Transverse colon (tissue), 4 donors: ENCODE measurements around the gene IBTK. TPM values are rescaled to one million over a fixed set of nuclear protein-coding genes. Genes with fewer than 3 reads are reported as not detected.

ENCODE experiments used
- DNase-seq: peaks from one replicate; pipeline ENCODE4 v3.0.0-alpha.2; 2019
- H3K27ac ChIP-seq, 4 donors: fragments of 200-600 bp; sonication (generic); 2 replicates each; pipeline ENCODE4 v1.5.1; 2016 to 2018; ENCODE audit warnings: inconsistent platforms in 4 of 4
- H3K27me3 ChIP-seq: fragments of 200-600 bp; sonication (generic); 2 replicates; pipeline ENCODE4 v1.5.1; 2017; ENCODE audit warnings: inconsistent platforms
- H3K36me3 ChIP-seq, 4 donors: fragments of 200-600 bp; sonication (generic); 2 replicates each; pipeline ENCODE4 v1.5.1; 2017 to 2019; ENCODE audit warnings: inconsistent platforms in 4 of 4
- H3K4me1 ChIP-seq, 4 donors: fragments of 200-600 bp; sonication (generic); 2 replicates each; pipeline ENCODE4 v1.5.1; 2017 to 2020; ENCODE audit warnings: inconsistent platforms in 4 of 4
- H3K4me3 ChIP-seq, 4 donors: fragments of 200-600 bp; sonication (generic); 1 replicate in 1 of 4; 2 replicates in 3 of 4; pipeline versions ENCODE4 v1.5.1 to v1.6.1; 2017 to 2019; ENCODE audit warnings: inconsistent platforms in 4 of 4
- H3K9me3 ChIP-seq, 2 donors: fragments of 200-600 bp; sonication (generic); 2 replicates each; pipeline ENCODE4 v1.5.1; 2017 to 2019; ENCODE audit warnings: inconsistent platforms in 2 of 2
- CTCF ChIP-seq, 5 experiments: fragments of 200-600 bp in 3 of 5; fragments of 450-650 bp in 2 of 5; sonication (generic) in 3 of 5; IDR thresholded peaks; 1 replicate in 2 of 5; 2 replicates in 3 of 5; pipeline ENCODE4 v1.5.1; 2016 to 2017; ENCODE audit warnings: antibody characterized with exemption in 5 of 5, inconsistent platforms in 3 of 5, mild to moderate bottlenecking in 2 of 5, moderate library complexity in 1 of 5
- EP300 ChIP-seq: sonication (generic); formaldehyde crosslinking; IDR thresholded peaks from one replicate; pipeline ENCODE4 v1.6.1; 2017; ENCODE audit warnings: antibody characterized with exemption, low read depth
- POLR2A ChIP-seq: fragments of 450-650 bp; IDR thresholded peaks from one replicate; pipeline ENCODE4 v1.6.1; 2016; ENCODE audit warnings: antibody characterized with exemption, mild to moderate bottlenecking, moderate library complexity
- POLR2AphosphoS5 ChIP-seq, 3 donors: sonication (generic); formaldehyde crosslinking; IDR thresholded peaks; one replicate each; pipeline ENCODE4 v1.6.1; 2016; ENCODE audit warnings: antibody characterized with exemption in 3 of 3
- whole genome bisulfite sequencing, 2 donors: methylation state at CpG; one replicate each; pipeline ENCODE4 v1.1.5; 2018; ENCODE audit warnings: low coverage in 1 of 2; 5-methylcytosine and 5-hydroxymethylcytosine counted together
- in situ Hi-C, 4 donors: fragments of 200-750 bp; cut with MboI; loops; one replicate each; pipeline versions ENCODE4 v1.15.0 to v1.15.1; 2017; ENCODE audit warnings: low sequenced_read_pairs in 3 of 4, low pct_ligation_motif_present in 1 of 4, low pct_unique_long_range_greater_than_20kb in 1 of 4
- intact Hi-C: fragments of 100-400 bp; cut with DNase I; formaldehyde crosslinking; loops from one replicate; pipeline ENCODE4 v1.15.1; 2023; ENCODE audit warnings: low total_unique reads
- total RNA-seq, 4 donors: library from RNA; depleted of rRNA; stranded (reverse); fragments of >200 nt; gene quantifications; one replicate each; pipeline ENCODE4 v1.1.0, GENCODE V29; 2016

Gene IBTK
- total RNA-seq, 4 donors from 2014 or later: 23.6 to 40.5 (median 34.4) TPM

DNA sequence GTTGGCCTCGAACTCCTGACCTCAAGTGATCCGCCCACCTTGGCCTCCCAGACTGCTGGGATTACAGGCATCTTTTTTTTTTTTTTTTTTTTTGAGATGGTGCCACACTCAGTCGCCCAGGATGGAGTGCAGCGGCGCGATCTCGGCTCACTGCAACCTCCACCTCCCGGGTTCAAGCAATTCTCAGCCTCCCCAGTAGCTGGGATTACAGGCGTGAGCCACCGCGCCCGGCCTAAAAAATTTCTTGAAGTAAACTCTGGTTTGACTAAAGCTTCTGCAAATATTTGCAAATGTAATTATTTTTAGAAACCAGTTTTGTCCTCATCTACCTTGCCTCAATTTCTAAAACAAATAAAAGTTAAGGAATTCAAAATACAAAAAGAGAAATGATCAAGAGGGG, 1.2 kb downstream of the IBTK start:
- Histone ChIP-seq H3K4me1 (peaks cover 15 to 45% (median 24%) of the 10 kb centered on the region in 4 donors), H3K27ac (peak overlapping the region; percentile 94 to 97 (median 95)), H3K27me3 (no peaks in the 10 kb centered on the region), H3K9me3 (no peaks in the 10 kb centered on the region), H3K4me3 (peak overlapping the region in 3 of 4 donors; percentile 75 to 86 (median 78)), H3K36me3 (no peaks in the 10 kb centered on the region)
- in situ Hi-C loops (loop anchor here in 2 of 4 donors (25.0 kb wide), 2 partner anchors 941 to 966 kb away; partner anchors contain the start of genes PGM3 (in 1 of the 2) and RWDD2A (in 1 of the 2)), intact Hi-C loops (no loop called here)
- DNase-seq: no peak
- 74 to 75% methylated on average over 11 to 12 of the region's 12 CpGs for WGBS, 2 donors
- TF ChIP-seq CTCF (IDR thresholded peaks at IDR 0.05) (no peak), POLR2AphosphoS5 (IDR thresholded peaks at IDR 0.05) (no peak), POLR2A (no peak), EP300 (no peak)

DNA sequence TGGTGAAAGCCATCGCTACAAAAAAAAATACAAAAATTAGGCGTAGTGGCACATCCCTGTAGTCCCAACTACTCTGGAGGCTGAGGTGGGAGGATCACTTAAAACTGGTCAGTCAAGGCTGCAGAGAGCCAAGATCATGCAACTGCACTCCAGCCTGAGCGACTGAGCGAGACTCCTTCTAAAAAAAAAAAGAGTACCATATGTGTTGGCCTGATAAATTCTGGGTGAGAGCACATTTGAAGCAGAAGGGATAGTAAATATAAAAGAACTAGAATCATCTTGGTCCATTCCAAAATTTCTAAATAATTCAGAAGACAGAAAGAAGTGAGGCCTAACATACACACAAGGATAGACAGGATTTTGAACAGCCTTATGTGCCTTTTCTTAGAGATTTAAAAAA, 2.2 kb downstream of the IBTK start:
- 93 to 97% methylated on average over 4 of the region's 4 CpGs for WGBS, 2 donors
- Histone ChIP-seq H3K27ac (no peak overlapping the region), H3K36me3 (no peaks in the 10 kb centered on the region), H3K27me3 (no peaks in the 10 kb centered on the region), H3K4me3 (no peak overlapping the region), H3K9me3 (no peaks in the 10 kb centered on the region), H3K4me1 (peaks cover 15 to 45% (median 25%) of the 10 kb centered on the region in 4 donors)
- DNase-seq: no peak
- intact Hi-C loops (no loop called here), in situ Hi-C loops (loop anchor here in 2 of 4 donors (25.0 kb wide), 2 partner anchors 942 to 967 kb away; partner anchors contain the start of genes PGM3 (in 1 of the 2) and RWDD2A (in 1 of the 2))
- TF ChIP-seq POLR2A (no peak), POLR2AphosphoS5 (IDR thresholded peaks at IDR 0.05) (no peak), CTCF (IDR thresholded peaks at IDR 0.05) (no peak), EP300 (no peak)

GRCh38 chr6:82243884-82244283, 3.7 kb downstream of the IBTK start:
- no peak for DNase-seq
- Histone ChIP-seq H3K27ac (no peak overlapping the region), H3K4me1 (peaks cover 15 to 45% (median 25%) of the 10 kb centered on the region in 4 donors), H3K27me3 (no peaks in the 10 kb centered on the region), H3K4me3 (no peak overlapping the region), H3K36me3 (peaks cover 0 to under 1% (median 0%) of the 10 kb centered on the region in 4 donors), H3K9me3 (no peaks in the 10 kb centered on the region)
- WGBS, 2 donors: 68 to 77% methylated on average over 4 of the region's 4 CpGs
- in situ Hi-C loops: loop anchor here in 2 of 4 donors (25.0 kb wide), 2 partner anchors 943 to 968 kb away; partner anchors contain the start of genes PGM3 (in 1 of the 2) and RWDD2A (in 1 of the 2)
- intact Hi-C loops: no loop called here
- TF ChIP-seq CTCF (IDR thresholded peaks at IDR 0.05) (no peak), POLR2A (no peak), EP300 (no peak), POLR2AphosphoS5 (IDR thresholded peaks at IDR 0.05) (no peak)

DNA sequence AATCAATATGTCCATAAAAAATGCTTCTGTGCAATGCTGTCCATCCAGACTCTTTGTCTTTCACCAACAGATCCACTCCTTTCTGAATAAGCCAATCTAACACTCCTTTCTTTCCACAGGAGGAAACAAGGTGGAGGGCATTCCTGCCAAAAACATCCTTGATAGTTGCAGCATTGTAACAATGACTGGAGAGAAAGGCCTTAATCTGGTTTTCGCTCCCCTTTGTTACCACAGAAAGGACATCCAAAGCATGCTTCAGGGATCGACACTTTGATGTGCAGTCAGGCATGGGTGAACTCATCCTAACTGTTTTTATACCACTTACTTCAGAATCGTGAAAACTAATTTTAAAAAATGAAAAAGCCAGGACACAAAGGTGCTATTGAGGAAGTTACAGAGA, 7.4 kb downstream of the IBTK start:
- no peak for DNase-seq
- H3K36me3 ChIP-seq: peaks cover 0 to 8% (median 0%) of the 10 kb centered on the region in 4 donors
- H3K27me3 ChIP-seq: no peaks in the 10 kb centered on the region
- TF ChIP-seq CTCF (IDR thresholded peaks at IDR 0.05) (no peak), POLR2AphosphoS5 (IDR thresholded peaks at IDR 0.05) (no peak), EP300 (no peak), POLR2A (no peak)
- no peak overlapping the region for H3K4me3 ChIP-seq
- in situ Hi-C loops: loop anchor here in 2 of 4 donors (25.0 kb wide), 2 partner anchors 947 to 972 kb away; partner anchors contain the start of genes PGM3 (in 1 of the 2) and RWDD2A (in 1 of the 2)
- peaks cover 0 to 25% (median 2%) of the 10 kb centered on the region in 4 donors for H3K4me1 ChIP-seq
- WGBS, 2 donors: 87 to 89% methylated on average over 3 of the region's 3 CpGs
- intact Hi-C loops: no loop called here
- no peaks in the 10 kb centered on the region for H3K9me3 ChIP-seq
- H3K27ac ChIP-seq: no peak overlapping the region
